ENCODE results near the gene FAM186B.

The FAM186B gene

DNA sequence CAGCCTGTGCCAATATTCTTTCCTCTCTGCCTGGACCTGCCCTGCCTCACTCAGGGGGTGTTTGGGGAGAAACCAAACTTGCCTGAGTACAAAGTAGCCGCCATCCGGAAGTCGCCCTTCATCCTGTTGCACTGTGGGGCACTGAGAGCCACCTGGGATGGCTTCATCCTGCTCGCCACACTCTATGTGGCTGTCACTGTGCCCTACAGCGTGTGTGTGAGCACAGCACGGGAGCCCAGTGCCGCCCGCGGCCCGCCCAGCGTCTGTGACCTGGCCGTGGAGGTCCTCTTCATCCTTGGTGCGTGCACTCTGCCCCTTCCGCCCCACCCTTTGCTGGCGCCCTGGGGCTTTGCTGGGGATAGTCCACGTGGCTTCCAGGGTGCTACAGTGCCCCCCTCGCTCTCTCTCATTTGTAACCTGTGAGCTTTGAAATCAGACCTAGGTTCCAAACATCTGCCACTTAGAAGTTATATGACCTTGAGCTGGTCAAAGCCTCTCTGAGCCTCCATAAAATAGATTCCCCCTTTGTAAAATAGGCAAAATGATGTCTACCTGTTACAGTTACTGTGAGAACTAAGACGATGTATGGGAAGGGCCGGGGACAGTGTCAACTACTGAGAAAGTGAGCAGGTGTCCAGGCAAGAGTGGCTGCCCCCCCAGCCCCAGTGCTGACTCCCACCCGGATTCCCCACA is 62.1 kb downstream of the FAM186B start:
- no peak overlapping the region for H3K4me2 ChIP-seq (ENCODE audit: insufficient read depth, low read length)
- ATAC-seq (ENCODE audit: insufficient read depth, low read depth) (no peak), DNase-seq (no peak)
- peaks cover 13% of the 10 kb centered on the region for H3K4me1 ChIP-seq (ENCODE audit: insufficient read depth, low read length)
- no peak overlapping the region for H3K27ac ChIP-seq (ENCODE audit: low read length)
- H2AFZ ChIP-seq (ENCODE audit: low read depth, low read length): no peak overlapping the region
- H3K4me3 ChIP-seq (ENCODE audit: low read depth in 1 of 2, low read length in 2 of 2): no peak overlapping the region
- H4K20me1 ChIP-seq (ENCODE audit: insufficient read depth, low read length): peaks cover 13% of the 10 kb centered on the region
- no peaks in the 10 kb centered on the region for H3K9me3 ChIP-seq (ENCODE audit: insufficient read depth, low read length, severe bottlenecking)
- H3K36me3 ChIP-seq (ENCODE audit: insufficient read depth, low read length): no peaks in the 10 kb centered on the region
- H3K9ac ChIP-seq (ENCODE audit: low read depth, low read length): no peak overlapping the region
- no peak for TF ChIP-seq EZH2 (IDR thresholded peaks at IDR 0.05; ENCODE audit: borderline replicate concordance, low read depth, low read length, severe bottlenecking)
- TF ChIP-seq, protein P1, sequence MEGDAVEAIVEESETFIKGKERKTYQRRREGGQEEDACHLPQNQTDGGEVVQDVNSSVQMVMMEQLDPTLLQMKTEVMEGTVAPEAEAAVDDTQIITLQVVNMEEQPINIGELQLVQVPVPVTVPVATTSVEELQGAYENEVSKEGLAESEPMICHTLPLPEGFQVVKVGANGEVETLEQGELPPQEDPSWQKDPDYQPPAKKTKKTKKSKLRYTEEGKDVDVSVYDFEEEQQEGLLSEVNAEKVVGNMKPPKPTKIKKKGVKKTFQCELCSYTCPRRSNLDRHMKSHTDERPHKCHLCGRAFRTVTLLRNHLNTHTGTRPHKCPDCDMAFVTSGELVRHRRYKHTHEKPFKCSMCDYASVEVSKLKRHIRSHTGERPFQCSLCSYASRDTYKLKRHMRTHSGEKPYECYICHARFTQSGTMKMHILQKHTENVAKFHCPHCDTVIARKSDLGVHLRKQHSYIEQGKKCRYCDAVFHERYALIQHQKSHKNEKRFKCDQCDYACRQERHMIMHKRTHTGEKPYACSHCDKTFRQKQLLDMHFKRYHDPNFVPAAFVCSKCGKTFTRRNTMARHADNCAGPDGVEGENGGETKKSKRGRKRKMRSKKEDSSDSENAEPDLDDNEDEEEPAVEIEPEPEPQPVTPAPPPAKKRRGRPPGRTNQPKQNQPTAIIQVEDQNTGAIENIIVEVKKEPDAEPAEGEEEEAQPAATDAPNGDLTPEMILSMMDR (IDR thresholded peaks at IDR 0.05; ENCODE audit: borderline replicate concordance, extremely low read depth, low read length, poor library complexity, severe bottlenecking): no peak
- H3K79me2 ChIP-seq (ENCODE audit: insufficient read depth, low read length): no peaks in the 10 kb centered on the region
- H3K27me3 ChIP-seq (ENCODE audit: insufficient read depth, low read length, poor library complexity): peaks cover 15% of the 10 kb centered on the region

DNA sequence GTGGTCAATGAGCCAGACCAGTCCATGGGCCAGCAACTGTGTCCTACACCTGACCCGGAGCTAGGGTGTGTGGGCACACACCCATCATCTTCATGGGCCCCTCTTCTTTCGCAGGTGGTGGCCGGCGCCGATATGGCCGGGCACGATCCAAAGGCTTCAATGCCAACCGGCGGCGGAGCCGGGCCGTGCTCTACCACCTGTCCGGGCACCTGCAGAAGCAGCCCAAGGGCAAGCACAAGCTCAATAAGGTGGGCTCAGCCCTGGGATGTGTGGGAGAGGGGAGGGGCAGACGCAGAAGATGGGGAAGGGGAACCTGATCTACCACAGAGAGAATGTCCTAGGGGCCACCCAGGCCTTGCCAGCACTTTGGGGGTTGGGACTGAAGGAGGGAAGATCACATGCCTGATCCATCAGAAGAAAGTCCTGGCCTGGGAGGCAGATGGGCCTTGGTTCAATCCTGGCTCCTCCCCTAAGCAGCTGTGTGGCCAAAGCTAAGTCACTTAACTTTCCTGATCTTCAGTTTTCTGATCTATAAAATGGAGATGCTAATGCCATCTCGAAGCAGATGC is 62.8 kb downstream of the FAM186B start:
- DNase-seq (no peak), ATAC-seq (ENCODE audit: insufficient read depth, low read depth) (no peak)
- H3K4me2 ChIP-seq (ENCODE audit: insufficient read depth, low read length): no peak overlapping the region
- H3K9ac ChIP-seq (ENCODE audit: low read depth, low read length): no peak overlapping the region
- peaks cover 15% of the 10 kb centered on the region for H4K20me1 ChIP-seq (ENCODE audit: insufficient read depth, low read length)
- H3K4me3 ChIP-seq (ENCODE audit: low read depth in 1 of 2, low read length in 2 of 2): no peak overlapping the region
- no peaks in the 10 kb centered on the region for H3K79me2 ChIP-seq (ENCODE audit: insufficient read depth, low read length)
- no peaks in the 10 kb centered on the region for H3K9me3 ChIP-seq (ENCODE audit: insufficient read depth, low read length, severe bottlenecking)
- no peaks in the 10 kb centered on the region for H3K36me3 ChIP-seq (ENCODE audit: insufficient read depth, low read length)
- TF ChIP-seq EZH2 (IDR thresholded peaks at IDR 0.05; ENCODE audit: borderline replicate concordance, low read depth, low read length, severe bottlenecking): no peak
- TF ChIP-seq, protein P1 (IDR thresholded peaks at IDR 0.05; ENCODE audit: borderline replicate concordance, extremely low read depth, low read length, poor library complexity, severe bottlenecking): no peak
- H3K27ac ChIP-seq (ENCODE audit: low read length): no peak overlapping the region
- peaks cover 21% of the 10 kb centered on the region for H3K27me3 ChIP-seq (ENCODE audit: insufficient read depth, low read length, poor library complexity)
- no peak overlapping the region for H2AFZ ChIP-seq (ENCODE audit: low read depth, low read length)
- H3K4me1 ChIP-seq (ENCODE audit: insufficient read depth, low read length): peaks cover 17% of the 10 kb centered on the region

GRCh38 chr12:49541911-49542505 is 63.4 kb downstream of the FAM186B start:
- TF ChIP-seq EZH2 (IDR thresholded peaks at IDR 0.05; ENCODE audit: borderline replicate concordance, low read depth, low read length, severe bottlenecking): no peak
- TF ChIP-seq, protein P1 (IDR thresholded peaks at IDR 0.05; ENCODE audit: borderline replicate concordance, extremely low read depth, low read length, poor library complexity, severe bottlenecking): no peak
- DNase-seq (no peak), ATAC-seq (ENCODE audit: insufficient read depth, low read depth) (no peak)
- Histone ChIP-seq H2AFZ (ENCODE audit: low read depth, low read length) (no peak overlapping the region), H3K9me3 (ENCODE audit: insufficient read depth, low read length, severe bottlenecking) (no peaks in the 10 kb centered on the region), H3K4me1 (ENCODE audit: insufficient read depth, low read length) (peaks cover 17% of the 10 kb centered on the region), H3K36me3 (ENCODE audit: insufficient read depth, low read length) (no peaks in the 10 kb centered on the region), H3K4me2 (ENCODE audit: insufficient read depth, low read length) (no peak overlapping the region), H3K79me2 (ENCODE audit: insufficient read depth, low read length) (no peaks in the 10 kb centered on the region), H3K4me3 (ENCODE audit: low read depth in 1 of 2, low read length in 2 of 2) (no peak overlapping the region), H3K27ac (ENCODE audit: low read length) (no peak overlapping the region), H3K9ac (ENCODE audit: low read depth, low read length) (no peak overlapping the region), H3K27me3 (ENCODE audit: insufficient read depth, low read length, poor library complexity) (peaks cover 25% of the 10 kb centered on the region), H4K20me1 (ENCODE audit: insufficient read depth, low read length) (peaks cover 15% of the 10 kb centered on the region)
